Keratinocyte (primary cell): ENCODE results near the gene EML2. TPM values are rescaled to one million over a fixed set of nuclear protein-coding genes. Genes with fewer than 3 reads are reported as not detected.

Experiments
- DNase-seq: peaks from one replicate; pipeline ENCODE4 v3.0.0-alpha.2; 2011; ENCODE audit warnings: low read depth, missing footprints, low spot score
- FAIRE-seq: peaks from 2 replicates; lab custom pipeline; 2011; peaks lifted over from hg19 to GRCh38; lab: Jason Lieb, UNC
- H2AFZ ChIP-seq: 2 replicates; pipeline ENCODE4 v1.6.0; 2012; ENCODE audit warnings: low read length, control low read depth, inconsistent platforms; ENCODE audit not compliant: control insufficient read depth
- H3K27ac ChIP-seq: 2 replicates; pipeline ENCODE4 v1.5.1; 2011; ENCODE audit warnings: low read length; ENCODE audit not compliant: control insufficient read depth, insufficient read depth
- H3K27me3 ChIP-seq: 3 replicates; pipeline ENCODE4 v1.6.0; 2011; ENCODE audit warnings: low read length; ENCODE audit not compliant: control insufficient read depth, insufficient read depth; ENCODE audit errors: extremely low read depth
- H3K36me3 ChIP-seq, 2 experiments: 2 replicates in 1 of 2; 3 replicates in 1 of 2; pipeline ENCODE4 v1.5.1; 2011; ENCODE audit warnings: low read length in 2 of 2, mild to moderate bottlenecking in 1 of 2; ENCODE audit not compliant: control insufficient read depth in 2 of 2, insufficient read depth in 2 of 2; ENCODE audit errors: extremely low read depth in 1 of 2
- H3K4me1 ChIP-seq: 3 replicates; pipeline ENCODE4 v1.5.1; 2011; ENCODE audit warnings: low read length; ENCODE audit not compliant: control insufficient read depth, insufficient read depth; ENCODE audit errors: extremely low read depth
- H3K4me2 ChIP-seq: 3 replicates; pipeline ENCODE4 v1.6.0; 2011; ENCODE audit warnings: low read depth, low read length; ENCODE audit not compliant: control insufficient read depth, insufficient read depth; ENCODE audit errors: extremely low read depth
- H3K4me3 ChIP-seq, 3 experiments: fragments of 200-600 bp in 1 of 3; sonication (generic) in 1 of 3; 2 replicates in 2 of 3; 3 replicates in 1 of 3; pipeline ENCODE4 v1.5.1; 2011 to 2016; ENCODE audit warnings: low read length in 3 of 3, mild to moderate bottlenecking in 3 of 3, control low read depth in 2 of 3, inconsistent platforms in 1 of 3, low read depth in 1 of 3, mixed read lengths in 1 of 3, mixed run types in 1 of 3, moderate library complexity in 1 of 3; ENCODE audit not compliant: control insufficient read depth in 2 of 3, insufficient read depth in 2 of 3; ENCODE audit errors: extremely low read depth in 1 of 3
- H3K79me2 ChIP-seq: 2 replicates; pipeline ENCODE4 v1.6.0; 2012; ENCODE audit warnings: low read length; ENCODE audit not compliant: control insufficient read depth, insufficient read depth
- H3K9ac ChIP-seq: 3 replicates; pipeline ENCODE4 v1.6.0; 2011; ENCODE audit warnings: low read length; ENCODE audit not compliant: control insufficient read depth, insufficient read depth; ENCODE audit errors: extremely low read depth
- H3K9me1 ChIP-seq: 3 replicates; pipeline ENCODE4 v1.6.0; 2011; ENCODE audit warnings: low read length; ENCODE audit not compliant: control insufficient read depth, insufficient read depth; ENCODE audit errors: extremely low read depth
- H3K9me3 ChIP-seq: 2 replicates; pipeline ENCODE4 v1.5.1; 2012; ENCODE audit warnings: low read depth, low read length; ENCODE audit not compliant: control insufficient read depth
- H4K20me1 ChIP-seq: 3 replicates; pipeline ENCODE4 v1.6.0; 2011; ENCODE audit warnings: low read length; ENCODE audit not compliant: control insufficient read depth, insufficient read depth; ENCODE audit errors: extremely low read depth
- EZH2 ChIP-seq: IDR thresholded peaks from one replicate; pipeline ENCODE4 v1.6.1; 2012; ENCODE audit warnings: inconsistent platforms, mild to moderate bottlenecking, low read length, moderate library complexity
- dilution Hi-C: fragments of 300-500 bp; cut with MboI; formaldehyde crosslinking; loops from one replicate; pipeline ENCODE4 v1.7.0; 2020; ENCODE audit warnings: low sequenced_read_pairs; ENCODE audit not compliant: extremely low pct_ligation_motif_present
- polyA plus RNA-seq, 5 experiments: library from polyadenylated mRNA; depleted of rRNA in 3 of 5; stranded (reverse) in 3 of 5; stranded (forward) in 1 of 5; unstranded in 1 of 5; fragments of >200 nt; gene quantifications; 1 replicate in 1 of 5; 2 replicates in 3 of 5; 3 replicates in 1 of 5; pipeline versions ENCODE4 v1.2.1 to v1.2.3, GENCODE V29; 2011 to 2012; ENCODE audit warnings: missing spikeins in 2 of 5, low read depth in 1 of 5, low replicate concordance in 1 of 5
- TF ChIP-seq, protein P1 (sequence below), 3 experiments: IDR thresholded peaks in 1 of 3; conservative IDR thresholded peaks in 1 of 3; optimal IDR thresholded peaks in 1 of 3; 2 replicates in 2 of 3; 3 replicates in 1 of 3; pipeline versions ENCODE3 to v1.5.1; 2011; ENCODE audit warnings: low read length in 3 of 3, mild to moderate bottlenecking in 3 of 3, moderate library complexity in 2 of 3, control low read depth in 1 of 3, inconsistent platforms in 1 of 3; ENCODE audit not compliant: insufficient read depth in 2 of 3; ENCODE audit errors: extremely low read depth in 1 of 3

EML2 gene
- polyA plus RNA-seq, 1 donor (not counting 4 experiments of a cell fraction or from before 2014, with no cell fraction given): 43.4 TPM

DNA sequence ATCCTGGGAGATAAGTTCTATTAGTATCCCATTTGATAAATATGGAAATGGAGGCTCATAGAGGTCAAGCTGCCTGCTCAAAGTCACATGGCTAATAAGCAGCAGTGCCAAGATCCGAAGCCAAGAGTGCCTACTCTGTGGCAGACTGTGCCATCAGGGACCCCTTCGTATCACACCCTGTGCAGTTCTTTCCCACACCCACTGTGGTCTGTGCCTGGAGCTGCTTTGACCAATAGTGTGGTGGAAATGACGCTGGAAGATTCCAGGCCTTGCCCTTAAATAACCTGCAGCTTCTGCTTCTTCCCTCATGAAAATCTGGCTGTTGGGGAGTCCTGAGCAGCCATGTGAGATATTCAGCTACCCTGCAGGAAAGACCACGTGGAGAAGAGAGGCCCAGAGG, 64.7 kb downstream of the EML2 start:
- Histone ChIP-seq H3K4me1 (peaks cover 43% of the 10 kb centered on the region), H3K9ac (no peak overlapping the region), H4K20me1 (no peaks in the 10 kb centered on the region), H3K9me1 (no peaks in the 10 kb centered on the region), H3K4me2 (no peak overlapping the region), H3K4me3 (no peak overlapping the region), H3K79me2 (peaks cover 31% of the 10 kb centered on the region), H3K27me3 (no peaks in the 10 kb centered on the region), H3K27ac (peak overlapping the region; percentile 17), H3K36me3 (peaks cover 0 to 2% of the 10 kb centered on the region in 2 experiments), H2AFZ (no peak overlapping the region), H3K9me3 (no peaks in the 10 kb centered on the region)
- TF ChIP-seq, protein P1, sequence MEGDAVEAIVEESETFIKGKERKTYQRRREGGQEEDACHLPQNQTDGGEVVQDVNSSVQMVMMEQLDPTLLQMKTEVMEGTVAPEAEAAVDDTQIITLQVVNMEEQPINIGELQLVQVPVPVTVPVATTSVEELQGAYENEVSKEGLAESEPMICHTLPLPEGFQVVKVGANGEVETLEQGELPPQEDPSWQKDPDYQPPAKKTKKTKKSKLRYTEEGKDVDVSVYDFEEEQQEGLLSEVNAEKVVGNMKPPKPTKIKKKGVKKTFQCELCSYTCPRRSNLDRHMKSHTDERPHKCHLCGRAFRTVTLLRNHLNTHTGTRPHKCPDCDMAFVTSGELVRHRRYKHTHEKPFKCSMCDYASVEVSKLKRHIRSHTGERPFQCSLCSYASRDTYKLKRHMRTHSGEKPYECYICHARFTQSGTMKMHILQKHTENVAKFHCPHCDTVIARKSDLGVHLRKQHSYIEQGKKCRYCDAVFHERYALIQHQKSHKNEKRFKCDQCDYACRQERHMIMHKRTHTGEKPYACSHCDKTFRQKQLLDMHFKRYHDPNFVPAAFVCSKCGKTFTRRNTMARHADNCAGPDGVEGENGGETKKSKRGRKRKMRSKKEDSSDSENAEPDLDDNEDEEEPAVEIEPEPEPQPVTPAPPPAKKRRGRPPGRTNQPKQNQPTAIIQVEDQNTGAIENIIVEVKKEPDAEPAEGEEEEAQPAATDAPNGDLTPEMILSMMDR (optimal IDR thresholded peaks at IDR 0.05 in 1 of 3, IDR thresholded peaks at IDR 0.05 in 1 of 3, conservative IDR thresholded peaks at IDR 0.05 in 1 of 3; ENCODE audit: extremely low read depth in 1 of 3, insufficient read depth in 2 of 3, low read length in 3 of 3): no peak
- TF ChIP-seq EZH2: no peak
- DNase-seq (no peak), FAIRE-seq (peak; percentile 66)
- dilution Hi-C loops: no loop called here

DNA sequence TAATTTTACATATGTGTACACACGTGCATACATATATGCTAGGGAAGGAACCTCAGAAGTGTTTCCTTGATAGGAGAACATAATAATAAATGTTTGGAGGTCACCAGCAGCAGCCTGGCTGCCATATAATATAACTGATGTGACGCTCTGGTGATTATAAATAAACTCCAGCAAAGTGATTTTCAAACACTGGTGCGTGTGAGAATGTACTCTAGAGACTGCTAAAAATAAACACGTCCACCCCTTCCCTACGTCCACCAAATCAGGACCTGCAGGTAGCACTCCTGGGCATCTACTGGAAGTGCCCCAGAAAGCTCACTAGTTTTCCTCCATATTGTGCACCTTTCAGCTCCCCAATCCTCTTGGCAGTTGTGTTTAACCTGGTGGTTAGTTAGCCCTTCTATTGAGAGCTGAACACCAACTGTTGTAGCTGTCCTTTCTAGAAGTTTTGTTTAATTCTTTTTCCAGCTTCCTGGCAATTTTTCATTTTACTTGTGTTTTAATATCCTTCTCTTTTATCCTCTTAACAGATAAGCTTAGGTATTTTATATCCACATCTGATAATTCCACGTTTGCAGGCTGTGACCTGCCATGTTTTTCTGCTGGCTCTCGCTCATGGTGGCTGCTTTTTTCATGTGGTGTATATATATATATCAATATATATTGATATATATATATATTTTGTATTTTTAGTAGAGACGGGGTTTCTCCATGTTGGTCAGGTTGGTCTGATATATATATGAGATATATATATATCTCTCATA, 67.6 kb downstream of the EML2 start:
- no peak for TF ChIP-seq EZH2
- TF ChIP-seq, protein P1 (optimal IDR thresholded peaks at IDR 0.05 in 1 of 3, IDR thresholded peaks at IDR 0.05 in 1 of 3, conservative IDR thresholded peaks at IDR 0.05 in 1 of 3; ENCODE audit: extremely low read depth in 1 of 3, insufficient read depth in 2 of 3, low read length in 3 of 3): no peak
- no peak overlapping the region for H2AFZ ChIP-seq
- no peak overlapping the region for H3K27ac ChIP-seq
- H3K4me1 ChIP-seq: peaks cover 40% of the 10 kb centered on the region
- H3K27me3 ChIP-seq: no peaks in the 10 kb centered on the region
- no peaks in the 10 kb centered on the region for H4K20me1 ChIP-seq
- H3K9me1 ChIP-seq: no peaks in the 10 kb centered on the region
- H3K9me3 ChIP-seq: no peaks in the 10 kb centered on the region
- DNase-seq: no peak
- dilution Hi-C loops: no loop called here
- no peak overlapping the region for H3K4me3 ChIP-seq
- no peak overlapping the region for H3K4me2 ChIP-seq
- peaks cover 34% of the 10 kb centered on the region for H3K79me2 ChIP-seq
- peaks cover 0 to 4% of the 10 kb centered on the region in 2 experiments for H3K36me3 ChIP-seq
- FAIRE-seq: no peak
- no peak overlapping the region for H3K9ac ChIP-seq
